Transverse colon (tissue), 4 donors: ENCODE data around the gene TUBG2. TPM values are rescaled to one million over a fixed set of nuclear protein-coding genes. Genes with fewer than 3 reads are reported as not detected.

ENCODE experiments used
- DNase-seq: peaks from one replicate; pipeline ENCODE4 v3.0.0-alpha.2; 2019
- H3K27ac ChIP-seq, 4 donors: fragments of 200-600 bp; sonication (generic); 2 replicates each; pipeline ENCODE4 v1.5.1; 2016 to 2018; ENCODE audit warnings: inconsistent platforms in 4 of 4
- H3K27me3 ChIP-seq: fragments of 200-600 bp; sonication (generic); 2 replicates; pipeline ENCODE4 v1.5.1; 2017; ENCODE audit warnings: inconsistent platforms
- H3K36me3 ChIP-seq, 4 donors: fragments of 200-600 bp; sonication (generic); 2 replicates each; pipeline ENCODE4 v1.5.1; 2017 to 2019; ENCODE audit warnings: inconsistent platforms in 4 of 4
- H3K4me1 ChIP-seq, 4 donors: fragments of 200-600 bp; sonication (generic); 2 replicates each; pipeline ENCODE4 v1.5.1; 2017 to 2020; ENCODE audit warnings: inconsistent platforms in 4 of 4
- H3K4me3 ChIP-seq, 4 donors: fragments of 200-600 bp; sonication (generic); 1 replicate in 1 of 4; 2 replicates in 3 of 4; pipeline versions ENCODE4 v1.5.1 to v1.6.1; 2017 to 2019; ENCODE audit warnings: inconsistent platforms in 4 of 4
- H3K9me3 ChIP-seq, 2 donors: fragments of 200-600 bp; sonication (generic); 2 replicates each; pipeline ENCODE4 v1.5.1; 2017 to 2019; ENCODE audit warnings: inconsistent platforms in 2 of 2
- EP300 ChIP-seq: sonication (generic); formaldehyde crosslinking; IDR thresholded peaks from one replicate; pipeline ENCODE4 v1.6.1; 2017; ENCODE audit warnings: antibody characterized with exemption, low read depth
- POLR2A ChIP-seq: fragments of 450-650 bp; IDR thresholded peaks from one replicate; pipeline ENCODE4 v1.6.1; 2016; ENCODE audit warnings: antibody characterized with exemption, mild to moderate bottlenecking, moderate library complexity
- POLR2AphosphoS5 ChIP-seq, 3 donors: sonication (generic); formaldehyde crosslinking; IDR thresholded peaks; one replicate each; pipeline ENCODE4 v1.6.1; 2016; ENCODE audit warnings: antibody characterized with exemption in 3 of 3
- WGBS, 2 donors: methylation state at CpG; one replicate each; pipeline ENCODE4 v1.1.5; 2018; ENCODE audit warnings: low coverage in 1 of 2; 5-methylcytosine and 5-hydroxymethylcytosine counted together
- in situ Hi-C, 4 donors: fragments of 200-750 bp; cut with MboI; loops; one replicate each; pipeline versions ENCODE4 v1.15.0 to v1.15.1; 2017; ENCODE audit warnings: low sequenced_read_pairs in 3 of 4, low pct_ligation_motif_present in 1 of 4, low pct_unique_long_range_greater_than_20kb in 1 of 4
- intact Hi-C: fragments of 100-400 bp; cut with DNase I; formaldehyde crosslinking; loops from one replicate; pipeline ENCODE4 v1.15.1; 2023; ENCODE audit warnings: low total_unique reads
- total RNA-seq, 4 donors: library from RNA; depleted of rRNA; stranded (reverse); fragments of >200 nt; gene quantifications; one replicate each; pipeline ENCODE4 v1.1.0, GENCODE V29; 2016
- TF ChIP-seq, protein P1 (sequence below), 5 experiments: fragments of 200-600 bp in 3 of 5; fragments of 450-650 bp in 2 of 5; sonication (generic) in 3 of 5; IDR thresholded peaks; 1 replicate in 2 of 5; 2 replicates in 3 of 5; pipeline ENCODE4 v1.5.1; 2016 to 2017; ENCODE audit warnings: antibody characterized with exemption in 5 of 5, inconsistent platforms in 3 of 5, mild to moderate bottlenecking in 2 of 5, moderate library complexity in 1 of 5

The TUBG2 gene
- total RNA-seq, 4 donors from 2014 or later, result 9.6 to 53.1 (median 26.7) TPM

DNA sequence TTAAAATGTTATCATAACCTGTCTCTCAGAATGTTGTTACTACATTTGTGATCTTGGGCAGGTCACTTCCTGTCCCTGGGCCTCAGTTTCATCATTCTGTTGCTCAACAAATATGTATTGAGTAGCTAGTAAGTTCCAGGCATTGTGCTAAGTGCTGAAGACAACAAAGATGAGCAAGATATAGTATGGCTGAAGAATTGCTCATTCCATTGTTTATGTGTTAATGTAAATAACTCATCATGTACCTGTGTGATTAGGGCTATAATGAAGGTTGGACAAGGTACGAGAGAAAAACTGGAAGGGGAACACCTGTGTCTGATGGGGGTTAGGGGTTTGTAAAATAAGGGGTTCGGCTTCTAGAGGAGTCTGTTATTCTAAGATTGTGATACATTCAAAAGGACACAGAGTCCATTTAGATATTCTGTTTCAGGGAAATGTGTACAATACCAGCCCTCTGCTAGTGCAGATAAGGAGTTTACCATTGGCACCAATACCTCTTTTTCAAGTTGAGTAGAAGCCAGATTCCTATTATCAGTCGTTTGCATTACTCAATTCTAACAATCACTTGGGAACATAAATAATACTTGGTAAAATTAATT is 29.6 kb upstream of the TUBG2 start:
- H3K9me3 ChIP-seq, result no peaks in the 10 kb centered on the region
- TF ChIP-seq POLR2AphosphoS5 (IDR thresholded peaks at IDR 0.05) (no peak), POLR2A (no peak), EP300 (no peak)
- TF ChIP-seq, protein P1, sequence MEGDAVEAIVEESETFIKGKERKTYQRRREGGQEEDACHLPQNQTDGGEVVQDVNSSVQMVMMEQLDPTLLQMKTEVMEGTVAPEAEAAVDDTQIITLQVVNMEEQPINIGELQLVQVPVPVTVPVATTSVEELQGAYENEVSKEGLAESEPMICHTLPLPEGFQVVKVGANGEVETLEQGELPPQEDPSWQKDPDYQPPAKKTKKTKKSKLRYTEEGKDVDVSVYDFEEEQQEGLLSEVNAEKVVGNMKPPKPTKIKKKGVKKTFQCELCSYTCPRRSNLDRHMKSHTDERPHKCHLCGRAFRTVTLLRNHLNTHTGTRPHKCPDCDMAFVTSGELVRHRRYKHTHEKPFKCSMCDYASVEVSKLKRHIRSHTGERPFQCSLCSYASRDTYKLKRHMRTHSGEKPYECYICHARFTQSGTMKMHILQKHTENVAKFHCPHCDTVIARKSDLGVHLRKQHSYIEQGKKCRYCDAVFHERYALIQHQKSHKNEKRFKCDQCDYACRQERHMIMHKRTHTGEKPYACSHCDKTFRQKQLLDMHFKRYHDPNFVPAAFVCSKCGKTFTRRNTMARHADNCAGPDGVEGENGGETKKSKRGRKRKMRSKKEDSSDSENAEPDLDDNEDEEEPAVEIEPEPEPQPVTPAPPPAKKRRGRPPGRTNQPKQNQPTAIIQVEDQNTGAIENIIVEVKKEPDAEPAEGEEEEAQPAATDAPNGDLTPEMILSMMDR (IDR thresholded peaks at IDR 0.05), result no peak
- intact Hi-C loops, result no loop called here

DNA sequence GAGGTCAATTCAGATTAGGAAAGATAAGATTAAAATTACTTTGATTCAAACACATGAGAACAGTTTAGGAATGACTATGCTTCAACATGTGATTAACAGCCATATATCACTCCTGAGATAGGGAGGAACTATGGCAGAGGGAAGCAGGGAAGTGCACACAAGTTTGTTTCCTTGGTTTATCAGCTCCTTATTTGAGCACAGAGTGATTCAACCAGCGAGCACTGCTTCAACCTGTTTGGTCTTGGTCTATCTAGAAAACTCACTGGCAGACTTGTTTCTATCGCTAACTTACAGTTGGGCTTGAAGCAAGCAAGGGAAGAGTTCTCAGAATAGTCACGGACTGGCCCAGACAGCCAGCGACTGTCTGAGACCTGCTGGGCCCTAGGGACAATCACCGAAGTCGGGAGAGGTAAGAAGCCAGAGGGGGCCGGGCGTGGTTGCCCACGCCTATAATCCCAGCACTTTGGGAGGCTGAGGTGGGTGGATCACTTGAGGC is 26.1 kb upstream of the TUBG2 start:
- DNase-seq, result no peak
- H3K27me3 ChIP-seq, result no peaks in the 10 kb centered on the region
- no peaks in the 10 kb centered on the region for H3K9me3 ChIP-seq
- in situ Hi-C loops (no loop called here), intact Hi-C loops (no loop called here)
- WGBS, 2 donors, result 60 to 74% methylated on average over 1 to 9 of the region's 9 CpGs
- no peak for TF ChIP-seq EP300
- TF ChIP-seq, protein P1 (IDR thresholded peaks at IDR 0.05), result no peak
- TF ChIP-seq POLR2AphosphoS5 (IDR thresholded peaks at IDR 0.05), result no peak
- TF ChIP-seq POLR2A, result no peak
- no peak overlapping the region for H3K4me3 ChIP-seq
- no peaks in the 10 kb centered on the region for H3K36me3 ChIP-seq
- no peak overlapping the region for H3K27ac ChIP-seq
- no peaks in the 10 kb centered on the region for H3K4me1 ChIP-seq

More for the DNA sequence above, 29.6 kb upstream of the TUBG2 start:
- Histone ChIP-seq H3K27me3 (no peaks in the 10 kb centered on the region), H3K4me3 (no peak overlapping the region), H3K36me3 (no peaks in the 10 kb centered on the region), H3K27ac (no peak overlapping the region), H3K4me1 (no peaks in the 10 kb centered on the region)
- 71 to 77% methylated on average over 3 of the region's 3 CpGs for WGBS, 2 donors
- in situ Hi-C loops, result no loop called here
- no peak for DNase-seq

DNA sequence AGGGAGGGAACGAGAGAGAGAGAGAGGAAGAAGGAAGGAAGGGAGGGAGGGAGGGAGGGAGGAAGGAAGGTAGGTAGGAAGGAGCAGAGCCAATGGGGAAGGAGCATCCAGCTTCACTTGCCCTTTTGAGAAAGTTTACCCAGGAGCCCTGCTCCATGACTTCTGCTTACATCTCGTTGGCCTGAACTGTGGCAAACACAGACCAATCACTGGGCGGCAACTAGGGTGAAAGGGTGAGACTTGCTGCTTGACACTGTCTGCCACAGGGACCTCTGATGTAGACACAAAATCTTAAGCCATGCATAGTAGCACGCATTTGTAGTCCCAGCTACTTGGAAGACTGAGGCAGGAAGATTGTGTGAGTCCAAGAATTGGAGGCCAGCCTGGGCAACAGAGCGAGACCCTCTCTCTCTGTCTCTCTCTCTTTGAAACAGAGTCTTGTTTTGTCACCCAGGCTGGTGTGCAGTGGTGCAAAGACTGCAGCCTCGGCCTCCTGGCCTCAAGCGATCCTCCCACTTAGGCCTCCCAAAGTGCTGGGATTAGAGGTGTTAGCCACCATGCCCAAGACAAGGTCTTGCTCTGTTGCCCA is 19.5 kb upstream of the TUBG2 start:
- intact Hi-C loops (no loop called here), in situ Hi-C loops (no loop called here)
- no peak for TF ChIP-seq POLR2AphosphoS5 (IDR thresholded peaks at IDR 0.05)
- no peak for TF ChIP-seq EP300
- TF ChIP-seq POLR2A, result no peak
- TF ChIP-seq, protein P1 (IDR thresholded peaks at IDR 0.05), result no peak
- DNase-seq, result no peak
- WGBS, 2 donors, result 82% methylated on average over 6 of the region's 7 CpGs; no CpG with 5 or more reads in 1 of the 2 donors
- H3K4me1 ChIP-seq, result no peaks in the 10 kb centered on the region
- no peaks in the 10 kb centered on the region for H3K27me3 ChIP-seq
- H3K9me3 ChIP-seq, result no peaks in the 10 kb centered on the region
- no peak overlapping the region for H3K4me3 ChIP-seq
- H3K36me3 ChIP-seq, result no peaks in the 10 kb centered on the region
- H3K27ac ChIP-seq, result no peak overlapping the region

DNA sequence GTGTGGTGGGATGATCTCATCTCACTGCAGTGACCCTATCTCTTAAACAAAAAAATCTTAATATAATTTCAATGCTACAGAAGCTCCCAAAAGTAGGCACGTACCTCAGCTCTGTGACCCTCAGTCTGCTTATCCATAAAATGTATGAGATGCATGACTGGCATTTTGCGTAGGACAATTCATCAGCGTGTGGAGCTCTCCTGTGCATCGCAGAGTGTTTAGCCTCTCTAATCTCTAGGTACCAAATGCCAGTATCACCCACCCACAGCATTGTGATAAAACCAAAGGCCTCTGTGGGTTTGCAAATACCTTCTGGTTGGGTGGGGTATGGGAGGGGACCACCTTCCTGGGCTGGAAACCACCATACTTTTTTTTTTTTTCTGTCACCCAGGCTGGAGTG is 19.0 kb upstream of the TUBG2 start:
- no peak for TF ChIP-seq POLR2A
- TF ChIP-seq, protein P1 (IDR thresholded peaks at IDR 0.05), result no peak
- TF ChIP-seq POLR2AphosphoS5 (IDR thresholded peaks at IDR 0.05), result no peak
- TF ChIP-seq EP300, result no peak
- Histone ChIP-seq H3K9me3 (no peaks in the 10 kb centered on the region), H3K4me1 (no peaks in the 10 kb centered on the region), H3K27ac (no peak overlapping the region), H3K4me3 (no peak overlapping the region), H3K27me3 (no peaks in the 10 kb centered on the region), H3K36me3 (no peaks in the 10 kb centered on the region)
- 89 to 92% methylated on average over 4 of the region's 4 CpGs for WGBS, 2 donors
- in situ Hi-C loops, result no loop called here
- no peak for DNase-seq
- intact Hi-C loops, result no loop called here
